Stimulated activated CD4-positive, alpha-beta T cell treated with anti-CD3 and anti-CD28 coated beads, Interleukin-12 subunit alpha, Interleukin-12 subunit beta, amount 100 ng/mL, for 48 hours (primary cell): ENCODE measurements around the gene TERB2.
"Not testable (repeated sequence)": the region's sequence is repeated elsewhere in the genome, so short reads cannot be mapped to it uniquely, and the experiment has no call there.

Experiments
- DNase-seq, 3 donors: peaks; one replicate each; pipeline ENCODE4 v3.0.0-alpha.2; 2020; ENCODE audit warnings: low read depth in 2 of 3, low spot score in 1 of 3

TERB2 gene

GRCh38 chr15:45001180-45001579 lies 44.7 kb downstream of the TERB2 start:
- DNase-seq = not testable (repeated sequence)

GRCh38 chr15:45003731-45004410 lies 47.4 kb downstream of the TERB2 start:
- DNase-seq = not testable (repeated sequence)

GRCh38 chr15:45004590-45005175 lies 48.2 kb downstream of the TERB2 start:
- DNase-seq = not testable (repeated sequence)

- no peak for DNase-seq
Observed at GRCh38 chr15:45009046-45009445, 52.6 kb downstream of the TERB2 start.

GRCh38 chr15:45015114-45015513 lies 58.6 kb downstream of the TERB2 start:
- DNase-seq = not testable (repeated sequence)

- DNase-seq = not testable (repeated sequence)
Observed at GRCh38 chr15:45020222-45020900, 63.9 kb downstream of the TERB2 start.

- DNase-seq = not testable (repeated sequence)
Observed at GRCh38 chr15:45020901-45021259, 64.4 kb downstream of the TERB2 start.

GRCh38 chr15:45021348-45021747 lies 64.9 kb downstream of the TERB2 start:
- no peak for DNase-seq

GRCh38 chr15:45022871-45023658 lies 66.6 kb downstream of the TERB2 start, which contains the start of gene SORD:
Gene SORD (plus strand): TSS chr15:45023195. CDS start chr15:45023284, 89 bp downstream.
- peak; percentile 81 to 94 (median 90) for DNase-seq

GRCh38 chr15:45023659-45024225 lies 67.3 kb downstream of the TERB2 start:
- DNase-seq = no peak

- not testable (repeated sequence) for DNase-seq
Observed at GRCh38 chr15:45024649-45025048, 68.2 kb downstream of the TERB2 start.

- not testable (repeated sequence) for DNase-seq
Observed at GRCh38 chr15:45025627-45026026, 69.1 kb downstream of the TERB2 start.

GRCh38 chr15:45026651-45027190 lies 70.2 kb downstream of the TERB2 start:
- no peak for DNase-seq

- no peak for DNase-seq
Observed at GRCh38 chr15:45027220-45027619, 70.7 kb downstream of the TERB2 start.
